B cell (primary cell): ENCODE measurements around the gene TMEM125.

Experiments used
- EZH2 ChIP-seq: IDR thresholded peaks from 2 replicates; pipeline ENCODE4 v1.6.1; 2012; ENCODE audit warnings: borderline replicate concordance, low read depth, mild to moderate bottlenecking, moderate library complexity, low read length; ENCODE audit not compliant: insufficient read depth, poor library complexity, severe bottlenecking
- TF ChIP-seq, protein P1 (sequence below): fragments of 200-600 bp; IDR thresholded peaks from one replicate; pipeline ENCODE4 v1.8.0; 2022; ENCODE audit warnings: antibody characterized with exemption, mild to moderate bottlenecking

DNA sequence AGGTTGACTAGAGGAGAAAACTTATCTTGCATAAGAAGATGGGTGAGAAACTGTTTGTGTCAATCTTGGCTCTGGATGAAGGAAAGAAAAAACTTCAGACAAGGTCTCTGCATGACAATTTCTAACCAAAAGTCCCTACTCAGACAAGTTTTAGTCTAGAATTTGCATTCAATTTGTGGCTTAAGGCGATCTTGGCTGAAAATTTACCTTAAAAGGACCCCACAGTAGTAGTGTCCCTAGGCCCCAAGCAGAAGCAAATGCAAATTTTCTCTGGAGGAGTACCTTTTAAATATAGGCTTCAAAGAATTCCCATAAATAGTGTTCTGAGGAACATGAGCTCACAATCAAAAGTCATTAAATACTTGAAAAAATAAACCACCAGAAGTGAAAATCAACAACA, 17.6 kb upstream of the TMEM125 start:
- TF ChIP-seq, protein P1, sequence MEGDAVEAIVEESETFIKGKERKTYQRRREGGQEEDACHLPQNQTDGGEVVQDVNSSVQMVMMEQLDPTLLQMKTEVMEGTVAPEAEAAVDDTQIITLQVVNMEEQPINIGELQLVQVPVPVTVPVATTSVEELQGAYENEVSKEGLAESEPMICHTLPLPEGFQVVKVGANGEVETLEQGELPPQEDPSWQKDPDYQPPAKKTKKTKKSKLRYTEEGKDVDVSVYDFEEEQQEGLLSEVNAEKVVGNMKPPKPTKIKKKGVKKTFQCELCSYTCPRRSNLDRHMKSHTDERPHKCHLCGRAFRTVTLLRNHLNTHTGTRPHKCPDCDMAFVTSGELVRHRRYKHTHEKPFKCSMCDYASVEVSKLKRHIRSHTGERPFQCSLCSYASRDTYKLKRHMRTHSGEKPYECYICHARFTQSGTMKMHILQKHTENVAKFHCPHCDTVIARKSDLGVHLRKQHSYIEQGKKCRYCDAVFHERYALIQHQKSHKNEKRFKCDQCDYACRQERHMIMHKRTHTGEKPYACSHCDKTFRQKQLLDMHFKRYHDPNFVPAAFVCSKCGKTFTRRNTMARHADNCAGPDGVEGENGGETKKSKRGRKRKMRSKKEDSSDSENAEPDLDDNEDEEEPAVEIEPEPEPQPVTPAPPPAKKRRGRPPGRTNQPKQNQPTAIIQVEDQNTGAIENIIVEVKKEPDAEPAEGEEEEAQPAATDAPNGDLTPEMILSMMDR, result no peak
- no peak for TF ChIP-seq EZH2
